Measurements from ENCODE around the gene SCML2. TPM values are rescaled to one million over a fixed set of nuclear protein-coding genes. Genes with fewer than 3 reads are reported as not detected.

The SCML2 gene
- total and polyA plus RNA-seq, 2 of the 8 experiments (the other 6 are each of a cell fraction or from before 2014, with no cell fraction given), result 14.6 to 18.9 TPM

DNA sequence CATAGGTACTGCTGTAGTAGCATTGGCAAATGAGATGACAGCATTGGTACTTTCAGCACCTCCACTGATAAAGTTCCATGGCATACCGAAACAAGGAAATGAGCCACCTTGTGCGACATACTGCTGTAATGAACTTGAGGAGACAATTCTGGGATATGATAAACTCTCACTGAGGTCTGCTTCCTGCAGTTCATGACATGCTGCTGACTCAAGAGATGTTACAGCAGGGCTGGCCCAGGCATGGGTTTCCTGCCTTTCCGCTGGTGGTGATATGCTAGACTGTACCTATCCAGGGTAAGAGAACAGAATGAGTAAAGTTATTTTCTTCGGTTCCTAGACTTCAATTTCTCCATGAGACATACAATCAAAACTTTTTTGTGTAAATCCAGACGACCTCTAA, 150.9 kb downstream of the SCML2 start:
- Histone ChIP-seq H2BK12ac (ENCODE audit: low read depth, low read length) (no peak overlapping the region), H2BK120ac (replicated peaks; ENCODE audit: low read depth, low read length) (no peak overlapping the region), H3K56ac (replicated peaks; ENCODE audit: insufficient read length, low read depth, low read length) (no peak overlapping the region), H3K27ac (ENCODE audit: low read depth, low read length) (no peak overlapping the region), H3K23ac (ENCODE audit: insufficient read length) (no peak overlapping the region), H3K23me2 (ENCODE audit: low read depth, low read length) (no peaks in the 10 kb centered on the region), H2BK20ac (ENCODE audit: low read length) (no peak overlapping the region), H3K4me3 (ENCODE audit: extremely low read depth in 1 of 4, insufficient read depth in 2 of 4, low read depth in 3 of 4, low read length in 4 of 4) (no peak overlapping the region), H3K4ac (replicated peaks; ENCODE audit: insufficient read length, low read depth, low read length) (no peak overlapping the region), H3K9ac (replicated peaks in 1 of 4; ENCODE audit: extremely low read depth in 1 of 4, low read depth in 3 of 4, low read length in 3 of 4) (no peak overlapping the region), H4K8ac (ENCODE audit: extremely low read depth, insufficient read depth, low read length) (no peak overlapping the region), H3K27me3 (replicated peaks in 1 of 4; ENCODE audit: control insufficient read depth in 3 of 4, extremely low read depth in 1 of 4, insufficient read depth in 3 of 4, low read length in 3 of 4) (no peaks in the 10 kb centered on the region), H2AFZ (ENCODE audit: low read length) (no peak overlapping the region), H4K5ac (ENCODE audit: insufficient read length, low read depth, low read length) (no peak overlapping the region), H3K79me1 (ENCODE audit: low read depth, low read length) (no peaks in the 10 kb centered on the region), H2AK5ac (ENCODE audit: low read depth, low read length) (no peak overlapping the region), H2BK5ac (ENCODE audit: low read depth, low read length) (no peak overlapping the region), H3K9me3 (ENCODE audit: insufficient read depth in 2 of 2, low read depth in 1 of 2, low read length in 1 of 2) (no peaks in the 10 kb centered on the region), H3K36me3 (ENCODE audit: control insufficient read depth in 2 of 4, insufficient read depth in 4 of 4, low read length in 3 of 4) (no peaks in the 10 kb centered on the region), H3K4me2 (ENCODE audit: insufficient read depth in 1 of 2, low read depth in 2 of 2, low read length in 2 of 2) (no peak overlapping the region), H4K91ac (replicated peaks; ENCODE audit: insufficient read length, low read length) (no peak overlapping the region), H3K14ac (ENCODE audit: insufficient read length) (no peak overlapping the region), H3K18ac (ENCODE audit: extremely low read depth, low read length) (no peak overlapping the region), H2BK15ac (ENCODE audit: low read length) (no peak overlapping the region), H4K20me1 (replicated peaks in 1 of 2; ENCODE audit: control insufficient read depth in 1 of 2, insufficient read depth in 2 of 2, low read length in 2 of 2) (no peaks in the 10 kb centered on the region), H3K4me1 (replicated peaks in 1 of 4; ENCODE audit: control insufficient read depth in 3 of 4, insufficient read depth in 4 of 4, low read length in 3 of 4) (no peaks in the 10 kb centered on the region), H3K79me2 (ENCODE audit: control insufficient read depth in 1 of 2, insufficient read depth in 2 of 2, low read length in 2 of 2) (no peaks in the 10 kb centered on the region)
- ChIA-PET POLR2A (ENCODE audit: partially characterized antibody) (no interaction called here), CTCF (ENCODE audit: partially characterized antibody) (no interaction called here)
- WGBS, 2 experiments (ENCODE audit: extremely low coverage in 1 of 2, insufficient coverage in 1 of 2, insufficient read length in 1 of 2, insufficient replicate concordance in 2 of 2, low coverage in 1 of 2, low lambda C conversion rate in 2 of 2, missing lambda C conversion rate in 1 of 2), result 84% methylated on average over 5 of the region's 5 CpGs; no CpG with 5 or more reads in 1 of the 2 experiments
- DNase-seq (ENCODE audit: low read depth in 1 of 2, low spot score in 2 of 2), result no peak
- no peak for FAIRE-seq
- TF ChIP-seq TAF7 (optimal IDR thresholded peaks at IDR 0.05; ENCODE audit: borderline replicate concordance, low read depth, low read length), result no peak
- TF ChIP-seq EP300 (IDR thresholded peaks at IDR 0.05; ENCODE audit: borderline replicate concordance in 1 of 2, low read depth in 2 of 2, low read length in 2 of 2), result no peak
- TF ChIP-seq RAD21 (IDR thresholded peaks at IDR 0.05 in 1 of 2, conservative IDR thresholded peaks at IDR 0.05 in 1 of 2; ENCODE audit: low read depth in 2 of 2, low read length in 2 of 2), result no peak
- TF ChIP-seq, protein P1, sequence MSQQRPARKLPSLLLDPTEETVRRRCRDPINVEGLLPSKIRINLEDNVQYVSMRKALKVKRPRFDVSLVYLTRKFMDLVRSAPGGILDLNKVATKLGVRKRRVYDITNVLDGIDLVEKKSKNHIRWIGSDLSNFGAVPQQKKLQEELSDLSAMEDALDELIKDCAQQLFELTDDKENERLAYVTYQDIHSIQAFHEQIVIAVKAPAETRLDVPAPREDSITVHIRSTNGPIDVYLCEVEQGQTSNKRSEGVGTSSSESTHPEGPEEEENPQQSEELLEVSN (IDR thresholded peaks at IDR 0.05), result no peak
- TF ChIP-seq JUN (IDR thresholded peaks at IDR 0.05; ENCODE audit: low read depth, low read length), result no peak
- no peak for TF ChIP-seq KDM5A (IDR thresholded peaks at IDR 0.05; ENCODE audit: low read length)
- TF ChIP-seq CREB1 (IDR thresholded peaks at IDR 0.05), result no peak
- TF ChIP-seq, protein P2, sequence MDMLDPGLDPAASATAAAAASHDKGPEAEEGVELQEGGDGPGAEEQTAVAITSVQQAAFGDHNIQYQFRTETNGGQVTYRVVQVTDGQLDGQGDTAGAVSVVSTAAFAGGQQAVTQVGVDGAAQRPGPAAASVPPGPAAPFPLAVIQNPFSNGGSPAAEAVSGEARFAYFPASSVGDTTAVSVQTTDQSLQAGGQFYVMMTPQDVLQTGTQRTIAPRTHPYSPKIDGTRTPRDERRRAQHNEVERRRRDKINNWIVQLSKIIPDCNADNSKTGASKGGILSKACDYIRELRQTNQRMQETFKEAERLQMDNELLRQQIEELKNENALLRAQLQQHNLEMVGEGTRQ (IDR thresholded peaks at IDR 0.05; ENCODE audit: low read length), result no peak
- no peak for TF ChIP-seq TBP (IDR thresholded peaks at IDR 0.05; ENCODE audit: low read depth, low read length)
- no peak for TF ChIP-seq SUZ12 (IDR thresholded peaks at IDR 0.05; ENCODE audit: low read length)
- no peak for TF ChIP-seq GTF2F1 (IDR thresholded peaks at IDR 0.05; ENCODE audit: borderline replicate concordance, low read depth, low read length)
